Measurements from ENCODE around the gene SNAPIN. TPM values are rescaled to one million over a fixed set of nuclear protein-coding genes. Genes with fewer than 3 reads are reported as not detected.
A peak's percentile ranks its signal among the peaks of the same experiment; 100 is the strongest.

The SNAPIN gene
- total RNA-seq, 1 donor from 2014 or later, result 23.6 TPM

GRCh38 chr1:153688736-153689328 is 30.3 kb downstream of the SNAPIN start:
- Mint-ChIP-seq H3K9me3 (ENCODE audit: unreplicated experiment) (no peaks in the 10 kb centered on the region), H3K36me3 (ENCODE audit: low read depth, unreplicated experiment) (peaks cover 44% of the 10 kb centered on the region), H3K4me1 (ENCODE audit: unreplicated experiment) (peaks cover 18% of the 10 kb centered on the region), H3K27me3 (ENCODE audit: unreplicated experiment) (peaks cover 1% of the 10 kb centered on the region), H3K27ac (ENCODE audit: unreplicated experiment) (peak overlapping the region; percentile 17), H3K4me3 (ENCODE audit: unreplicated experiment) (peak overlapping the region; percentile 75)
- DNase-seq (ENCODE audit: low spot score), result no peak
- TF ChIP-seq, protein P1, sequence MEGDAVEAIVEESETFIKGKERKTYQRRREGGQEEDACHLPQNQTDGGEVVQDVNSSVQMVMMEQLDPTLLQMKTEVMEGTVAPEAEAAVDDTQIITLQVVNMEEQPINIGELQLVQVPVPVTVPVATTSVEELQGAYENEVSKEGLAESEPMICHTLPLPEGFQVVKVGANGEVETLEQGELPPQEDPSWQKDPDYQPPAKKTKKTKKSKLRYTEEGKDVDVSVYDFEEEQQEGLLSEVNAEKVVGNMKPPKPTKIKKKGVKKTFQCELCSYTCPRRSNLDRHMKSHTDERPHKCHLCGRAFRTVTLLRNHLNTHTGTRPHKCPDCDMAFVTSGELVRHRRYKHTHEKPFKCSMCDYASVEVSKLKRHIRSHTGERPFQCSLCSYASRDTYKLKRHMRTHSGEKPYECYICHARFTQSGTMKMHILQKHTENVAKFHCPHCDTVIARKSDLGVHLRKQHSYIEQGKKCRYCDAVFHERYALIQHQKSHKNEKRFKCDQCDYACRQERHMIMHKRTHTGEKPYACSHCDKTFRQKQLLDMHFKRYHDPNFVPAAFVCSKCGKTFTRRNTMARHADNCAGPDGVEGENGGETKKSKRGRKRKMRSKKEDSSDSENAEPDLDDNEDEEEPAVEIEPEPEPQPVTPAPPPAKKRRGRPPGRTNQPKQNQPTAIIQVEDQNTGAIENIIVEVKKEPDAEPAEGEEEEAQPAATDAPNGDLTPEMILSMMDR (IDR thresholded peaks at IDR 0.05; ENCODE audit: unreplicated experiment), result no peak

- Mint-ChIP-seq H3K9me3 (ENCODE audit: unreplicated experiment) (no peaks in the 10 kb centered on the region), H3K4me1 (ENCODE audit: unreplicated experiment) (peaks cover 14% of the 10 kb centered on the region), H3K4me3 (ENCODE audit: unreplicated experiment) (no peak overlapping the region), H3K27ac (ENCODE audit: unreplicated experiment) (no peak overlapping the region), H3K27me3 (ENCODE audit: unreplicated experiment) (peaks cover 3% of the 10 kb centered on the region), H3K36me3 (ENCODE audit: low read depth, unreplicated experiment) (peaks cover 22% of the 10 kb centered on the region)
- TF ChIP-seq, protein P1 (IDR thresholded peaks at IDR 0.05; ENCODE audit: unreplicated experiment), result no peak
- no peak for DNase-seq (ENCODE audit: low spot score)
Measured at GRCh38 chr1:153693466-153693865, 35.0 kb downstream of the SNAPIN start.

- H3K36me3 Mint-ChIP-seq (ENCODE audit: low read depth, unreplicated experiment), result no peaks in the 10 kb centered on the region
- H3K27me3 Mint-ChIP-seq (ENCODE audit: unreplicated experiment), result peaks cover 2% of the 10 kb centered on the region
- H3K27ac Mint-ChIP-seq (ENCODE audit: unreplicated experiment), result peak overlapping the region; percentile 99
- TF ChIP-seq, protein P1 (IDR thresholded peaks at IDR 0.05; ENCODE audit: unreplicated experiment), result no peak
- no peak overlapping the region for H3K4me3 Mint-ChIP-seq (ENCODE audit: unreplicated experiment)
- peaks cover 18% of the 10 kb centered on the region for H3K4me1 Mint-ChIP-seq (ENCODE audit: unreplicated experiment)
- no peak for DNase-seq (ENCODE audit: low spot score)
- H3K9me3 Mint-ChIP-seq (ENCODE audit: unreplicated experiment), result no peaks in the 10 kb centered on the region
Measured at GRCh38 chr1:153696741-153697140, 38.2 kb downstream of the SNAPIN start.

DNA sequence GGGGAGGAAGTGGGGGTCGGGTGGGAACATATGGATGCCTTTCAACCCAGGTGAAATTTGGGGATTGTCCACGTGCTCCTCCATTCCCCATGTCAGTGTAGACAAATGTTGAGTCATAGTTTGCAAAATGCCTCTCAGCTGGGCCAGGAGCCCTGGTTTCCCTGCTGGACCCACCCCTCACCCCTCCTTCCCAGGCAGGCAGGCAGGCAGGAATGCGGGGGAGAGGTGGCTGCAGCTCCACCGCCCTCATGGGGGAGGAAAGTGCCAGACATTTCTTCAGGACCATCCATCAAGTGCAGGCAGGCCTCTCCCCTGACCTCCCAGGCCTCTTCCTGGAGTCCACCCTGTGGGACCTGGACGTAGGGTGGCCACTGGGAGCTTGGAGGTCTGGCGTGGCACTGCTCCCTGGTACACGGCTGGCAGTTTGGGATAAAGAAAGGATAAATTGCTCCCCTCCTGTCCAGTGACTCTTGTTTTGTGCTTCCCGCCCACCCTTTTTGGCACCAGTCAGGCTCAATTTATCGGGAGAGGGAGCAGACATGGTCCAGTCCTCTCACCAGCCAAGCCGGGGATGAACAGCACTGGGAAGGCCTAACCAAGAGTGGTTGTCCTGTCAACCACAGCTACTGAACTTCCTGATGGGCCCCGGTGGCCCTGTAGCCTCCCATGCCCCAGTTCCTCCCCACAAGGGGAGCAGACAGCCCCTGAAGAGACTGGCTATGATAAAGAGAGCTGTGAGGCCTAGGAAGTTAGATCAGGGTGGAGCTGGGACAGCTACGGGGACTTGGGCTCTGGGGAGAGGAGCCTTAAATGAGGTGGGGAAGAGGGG is 38.9 kb downstream of the SNAPIN start:
- Mint-ChIP-seq H3K9me3 (ENCODE audit: unreplicated experiment) (no peaks in the 10 kb centered on the region), H3K27me3 (ENCODE audit: unreplicated experiment) (peaks cover 2% of the 10 kb centered on the region), H3K27ac (ENCODE audit: unreplicated experiment) (peak overlapping the region; percentile 99), H3K4me1 (ENCODE audit: unreplicated experiment) (peaks cover 18% of the 10 kb centered on the region), H3K4me3 (ENCODE audit: unreplicated experiment) (peak overlapping the region; percentile 34), H3K36me3 (ENCODE audit: low read depth, unreplicated experiment) (no peaks in the 10 kb centered on the region)
- TF ChIP-seq, protein P1 (IDR thresholded peaks at IDR 0.05; ENCODE audit: unreplicated experiment), result no peak
- peak; percentile 24 for DNase-seq (ENCODE audit: low spot score)

Measured in endothelial cell (in vitro differentiated cells).